Measurements from ENCODE around the gene SLC41A1.

The SLC41A1 gene

GRCh38 chr1:205817988-205818387 lies 5.0 kb upstream of the SLC41A1 start:
- no peak for DNase-seq

DNA sequence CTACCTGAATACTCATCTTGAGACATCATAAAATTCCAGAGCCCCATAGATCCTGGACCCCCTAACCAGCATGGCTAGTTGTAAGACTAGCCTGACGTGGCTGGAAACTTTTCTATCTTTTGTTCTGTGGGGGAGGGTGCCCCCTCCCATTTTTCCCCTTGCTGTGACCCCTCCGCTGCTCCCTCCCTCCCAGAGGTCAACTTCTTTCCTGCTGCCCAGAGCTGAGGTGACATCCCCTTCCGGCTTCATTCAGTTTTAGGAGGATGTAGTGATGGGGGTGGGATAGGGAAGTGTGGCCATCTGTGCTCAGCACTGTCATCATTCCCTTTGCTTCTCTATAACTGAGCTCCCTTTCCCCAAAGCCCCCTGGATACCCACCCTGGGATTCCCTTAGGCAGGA lies 4.4 kb upstream of the SLC41A1 start:
- no peak for DNase-seq

- no peak for DNase-seq
Measured at GRCh38 chr1:205813755-205814058, 709 bp upstream of the SLC41A1 start.

DNA sequence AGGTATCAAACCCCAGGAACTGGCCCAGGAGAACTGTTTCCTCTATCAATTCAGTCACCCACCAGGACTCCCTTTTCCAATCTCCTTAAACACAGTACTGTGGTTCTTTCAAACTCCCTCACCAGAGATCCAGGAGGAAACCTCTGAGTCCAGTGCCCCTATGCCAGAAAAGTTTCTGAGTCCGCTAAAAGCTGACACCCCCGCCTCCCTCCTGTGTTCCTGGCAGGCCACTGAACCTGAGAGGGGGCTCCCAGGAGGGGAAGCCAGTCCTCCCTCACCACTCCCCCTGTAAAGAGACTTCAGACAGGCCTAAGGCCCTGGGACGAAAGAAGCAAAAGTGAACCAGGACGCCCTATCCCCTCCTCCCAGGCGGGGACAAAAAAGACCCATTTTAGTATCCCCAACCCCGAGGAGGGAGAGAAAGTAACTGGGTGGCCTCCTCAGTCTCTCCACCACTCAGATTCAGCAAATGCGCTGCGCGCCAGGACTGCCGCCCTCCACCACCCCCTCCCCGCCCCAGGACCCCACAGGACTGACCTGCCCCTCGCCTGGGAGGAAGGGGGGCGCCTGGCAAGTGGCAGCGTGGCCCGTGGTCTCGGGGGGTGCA lies 624 bp downstream of the SLC41A1 start:
- DNase-seq: no peak

- DNase-seq: no peak
Measured at GRCh38 chr1:205811660-205812059, 1.3 kb downstream of the SLC41A1 start.

GRCh38 chr1:205810448-205811157 lies 2.4 kb downstream of the SLC41A1 start:
- no peak for DNase-seq

DNA sequence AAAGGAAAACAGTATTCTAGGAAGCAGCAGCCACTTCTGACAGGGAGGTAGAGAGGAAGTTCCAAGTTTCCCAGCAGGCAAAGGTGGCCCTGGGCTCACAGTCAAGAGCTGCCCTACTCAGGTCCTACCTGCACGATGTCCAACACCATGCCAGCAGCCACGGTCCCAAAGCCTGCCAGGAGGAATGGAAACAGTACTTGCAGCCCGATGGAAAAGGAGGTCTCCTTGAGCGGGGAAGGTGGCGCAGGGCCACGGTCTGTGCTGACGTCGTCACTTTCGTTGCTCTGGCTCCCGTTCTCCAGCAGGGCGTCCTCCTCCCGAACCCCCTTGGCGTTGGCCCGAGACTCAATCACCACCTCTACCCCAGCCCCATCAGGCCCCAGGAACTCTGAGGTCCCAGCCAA lies 3.1 kb downstream of the SLC41A1 start:
- DNase-seq: no peak

DNA sequence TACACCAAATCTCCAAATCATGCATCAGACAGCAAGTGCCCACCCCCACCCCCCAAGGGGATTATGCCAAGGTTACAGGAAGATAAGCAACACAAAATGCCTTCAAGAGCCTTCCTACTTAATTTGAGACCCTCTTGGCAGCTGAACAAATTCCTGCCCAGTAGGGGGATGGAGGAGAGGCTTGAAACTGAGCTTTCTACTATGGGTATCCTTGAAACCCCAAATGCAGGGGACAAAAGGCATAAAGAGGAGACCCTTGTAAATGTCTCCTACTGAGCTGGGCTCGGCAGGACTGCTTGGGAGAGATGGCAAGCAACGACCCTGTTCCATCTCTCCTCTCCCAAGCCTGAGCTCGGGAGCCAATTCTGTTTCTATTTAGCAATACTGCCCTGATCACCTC lies 3.5 kb downstream of the SLC41A1 start:
- DNase-seq: no peak

- DNase-seq: peak; percentile 27
Measured at GRCh38 chr1:205805082-205805711, 7.8 kb downstream of the SLC41A1 start.

GRCh38 chr1:205804605-205805004 lies 8.4 kb downstream of the SLC41A1 start:
- DNase-seq: no peak

GRCh38 chr1:205803986-205804385 lies 9.0 kb downstream of the SLC41A1 start:
- DNase-seq: no peak

GRCh38 chr1:205802060-205802459 lies 10.9 kb downstream of the SLC41A1 start:
- no peak for DNase-seq

- DNase-seq: no peak
Measured at GRCh38 chr1:205800981-205801703, 11.9 kb downstream of the SLC41A1 start.

DNA sequence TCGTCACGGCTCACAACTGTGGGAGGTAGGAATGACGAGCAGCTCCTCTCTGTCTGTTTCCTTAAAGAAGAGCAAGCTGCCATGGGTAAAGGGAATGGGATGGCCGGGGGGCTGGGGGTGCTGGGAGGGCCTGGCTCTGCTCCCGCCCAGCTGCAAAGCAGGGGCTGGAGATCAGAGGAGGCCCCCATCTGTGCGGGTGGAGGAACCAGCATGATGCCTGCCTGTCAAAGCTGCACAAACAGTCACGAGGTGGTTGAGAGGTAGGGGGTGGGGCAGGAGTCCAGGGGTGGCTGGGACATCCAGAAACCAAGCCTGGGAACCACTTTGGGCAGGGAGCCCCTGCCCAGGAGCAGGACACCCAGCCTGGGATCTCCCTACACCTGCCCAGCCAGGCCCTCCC lies 12.6 kb downstream of the SLC41A1 start:
- DNase-seq: no peak

DNA sequence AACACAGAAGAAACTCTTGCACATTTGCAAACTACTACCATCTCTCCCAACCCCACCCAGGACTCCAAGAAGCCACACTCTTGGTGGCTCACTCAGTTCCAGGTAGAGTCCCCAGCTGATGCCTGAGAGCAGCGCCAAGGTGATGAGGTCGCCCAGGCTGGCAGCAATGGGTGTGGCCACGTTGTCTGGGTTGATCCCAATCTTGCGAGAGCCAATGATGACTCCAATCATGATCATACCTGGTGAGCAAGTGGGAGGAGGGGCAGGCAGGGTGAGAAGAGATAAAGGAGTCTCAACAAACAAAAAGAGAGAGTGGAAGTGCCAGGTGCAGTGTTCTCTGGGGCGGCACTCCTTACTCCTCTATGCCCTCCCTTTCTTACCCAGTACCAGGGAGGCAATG lies 14.4 kb downstream of the SLC41A1 start:
- DNase-seq: no peak

DNA sequence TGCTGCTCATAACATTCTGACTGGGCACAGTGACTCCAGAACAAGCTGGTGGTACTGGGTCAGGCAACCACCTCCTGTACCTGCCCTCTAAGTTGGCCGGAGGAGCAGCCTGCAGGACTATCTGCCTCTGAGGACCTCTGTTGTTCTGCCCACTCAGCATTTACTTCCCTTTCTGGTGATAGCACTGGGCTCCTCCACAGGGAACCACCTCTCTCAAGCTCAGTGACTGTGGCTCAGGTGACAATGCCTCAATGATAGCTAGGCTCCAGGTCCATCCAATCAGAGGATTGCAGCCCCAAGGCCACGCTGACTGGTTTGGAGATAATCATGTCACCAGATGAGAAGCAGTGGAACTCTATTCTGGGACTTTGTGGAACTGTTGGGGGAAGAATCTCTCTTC lies 15.8 kb downstream of the SLC41A1 start:
- no peak for DNase-seq

DNA sequence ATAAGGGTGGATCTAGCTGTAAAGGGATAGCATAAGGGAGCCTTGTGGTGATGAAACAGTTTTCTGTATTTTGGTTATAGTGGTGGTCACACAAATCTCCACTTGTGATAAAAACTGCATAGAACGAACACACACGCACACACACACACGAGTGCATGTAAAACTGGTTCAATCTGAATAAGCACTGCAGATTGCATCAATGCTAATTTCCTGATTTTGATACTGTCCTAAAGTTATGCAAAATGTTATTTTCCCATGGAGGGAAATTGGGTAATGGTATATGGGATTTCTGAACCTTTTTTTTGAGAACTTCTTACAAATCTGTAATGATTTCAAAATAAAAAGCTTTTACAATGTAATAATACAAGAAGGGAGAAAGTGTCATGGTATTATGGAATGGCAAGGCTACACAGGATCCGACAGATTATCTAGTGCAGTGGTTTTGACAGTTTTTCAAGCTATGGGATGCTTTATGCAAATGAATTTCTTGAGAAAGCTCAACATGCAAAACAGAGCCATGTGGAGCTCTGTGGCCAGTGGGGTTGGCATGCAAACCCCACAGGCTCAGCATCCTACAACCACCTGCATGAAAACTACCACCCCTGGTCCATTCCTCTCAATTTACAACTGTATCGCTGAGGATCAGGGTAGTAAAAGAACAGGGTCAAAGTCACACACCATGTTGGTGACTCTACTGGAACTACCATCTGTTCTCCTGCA lies 18.8 kb downstream of the SLC41A1 start:
- DNase-seq: no peak

GRCh38 chr1:205792961-205793673 lies 19.9 kb downstream of the SLC41A1 start:
- no peak for DNase-seq

GRCh38 chr1:205792481-205792881 lies 20.5 kb downstream of the SLC41A1 start:
- DNase-seq: no peak

DNA sequence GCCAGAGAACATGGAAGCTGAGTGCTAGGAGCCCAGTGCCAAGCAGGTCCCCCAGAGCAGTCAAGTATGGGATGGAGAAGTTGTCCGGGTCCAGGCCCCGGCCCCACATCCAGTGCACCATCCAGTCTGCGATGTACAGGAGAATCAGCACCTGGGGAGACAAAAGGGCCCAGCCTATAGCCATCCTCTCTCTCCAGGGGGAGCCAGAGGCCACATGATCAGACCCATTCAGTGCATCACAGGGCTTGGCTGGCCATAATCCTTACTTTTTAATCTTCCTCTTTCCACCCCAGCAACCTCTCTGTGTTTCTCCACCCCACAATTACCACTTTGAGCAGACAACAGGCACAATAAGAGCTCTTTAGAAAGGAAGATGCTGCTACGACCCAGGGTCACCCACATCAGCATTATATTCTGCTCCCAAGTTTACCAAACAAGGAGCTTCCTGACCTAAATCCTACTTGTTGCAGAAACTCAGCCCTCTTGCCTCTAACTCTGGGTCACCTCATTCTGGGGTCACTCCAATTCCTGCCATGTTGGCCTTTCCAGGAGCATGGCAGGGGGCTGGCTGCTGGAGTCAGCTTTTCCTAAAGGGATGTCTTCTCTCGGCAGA lies 21.3 kb downstream of the SLC41A1 start:
- peak; percentile 52 for DNase-seq

- DNase-seq: no peak
Measured at GRCh38 chr1:205787287-205787916, 25.6 kb downstream of the SLC41A1 start.

- no peak for DNase-seq
Measured at GRCh38 chr1:205786601-205787000, 26.4 kb downstream of the SLC41A1 start.

Data from stimulated activated CD4-positive, alpha-beta T cell treated with anti-CD3 and anti-CD28 coated beads, Interleukin-12 subunit alpha, Interleukin-12 subunit beta, amount 100 ng/mL, for 4 hours (primary cell).